Endodermal cell (in vitro differentiated cells): ENCODE results near the gene PEX13. TPM values are rescaled to one million over a fixed set of nuclear protein-coding genes. Genes with fewer than 3 reads are reported as not detected.

Experiments used
- DNase-seq: peaks from one replicate; pipeline ENCODE4 v3.0.0-alpha.2; 2017
- H3K27ac ChIP-seq: 2 replicates; pipeline ENCODE4 v1.5.1; 2013; ENCODE audit warnings: mild to moderate bottlenecking, low read depth, low read length, moderate library complexity
- H3K27me3 ChIP-seq: 2 replicates; pipeline ENCODE4 v1.6.1; 2013; ENCODE audit warnings: mild to moderate bottlenecking, low read length, moderate library complexity; ENCODE audit not compliant: insufficient read depth, control insufficient read depth, poor library complexity, severe bottlenecking
- H3K36me3 ChIP-seq: 2 replicates; pipeline ENCODE4 v1.7.0; 2013; ENCODE audit warnings: mild to moderate bottlenecking, low read length, moderate library complexity; ENCODE audit not compliant: control insufficient read depth, insufficient read depth
- H3K4me1 ChIP-seq: one replicate; pipeline ENCODE4 v1.7.0; 2013; ENCODE audit warnings: low read length; ENCODE audit not compliant: control insufficient read depth, insufficient read depth
- H3K4me3 ChIP-seq: 2 replicates; pipeline ENCODE4 v1.5.1; 2013; ENCODE audit warnings: mild to moderate bottlenecking, low read length, moderate library complexity
- H3K9ac ChIP-seq: 2 replicates; pipeline ENCODE4 v1.6.1; 2013; ENCODE audit warnings: mild to moderate bottlenecking, low read length, moderate library complexity; ENCODE audit not compliant: poor library complexity, severe bottlenecking; ENCODE audit errors: extremely low read depth
- H3K9me3 ChIP-seq: 2 replicates; pipeline ENCODE4 v1.6.1; 2013; ENCODE audit warnings: mild to moderate bottlenecking, low read length, moderate library complexity; ENCODE audit not compliant: control insufficient read depth
- H3K27ac Mint-ChIP-seq: 2 replicates; pipeline ENCODE4 v1.8.0; 2020; ENCODE audit warnings: mixed read lengths
- H3K27me3 Mint-ChIP-seq: 2 replicates; pipeline ENCODE4 v1.8.0; 2021; ENCODE audit warnings: mild to moderate bottlenecking, mixed read lengths; ENCODE audit not compliant: insufficient read depth
- H3K36me3 Mint-ChIP-seq: 2 replicates; pipeline ENCODE4 v1.8.0; 2020; ENCODE audit warnings: low read depth, mixed read lengths
- H3K4me1 Mint-ChIP-seq: 2 replicates; pipeline ENCODE4 v1.8.0; 2020; ENCODE audit warnings: mixed read lengths
- H3K4me3 Mint-ChIP-seq: 2 replicates; pipeline ENCODE4 v1.8.0; 2020; ENCODE audit warnings: mild to moderate bottlenecking, moderate library complexity, mixed read lengths
- H3K9me3 Mint-ChIP-seq: 2 replicates; pipeline ENCODE4 v1.8.0; 2020; ENCODE audit warnings: mild to moderate bottlenecking, mixed read lengths
- CTCF ChIP-seq: fragments of 200-600 bp; sonication (generic); conservative IDR thresholded peaks from 2 replicates; pipeline ENCODE4 v1.5.0; 2021; ENCODE audit warnings: antibody characterized with exemption, mild to moderate bottlenecking
- WGBS, 2 experiments: methylation state at CpG; one replicate each; pipeline versions ENCODE4 v1.1.5 to v1.1.7; 2013; ENCODE audit warnings: missing lambda C conversion rate in 2 of 2, mixed read lengths in 1 of 2; ENCODE audit not compliant: insufficient coverage in 1 of 2, insufficient read length in 1 of 2; 5-methylcytosine and 5-hydroxymethylcytosine counted together
- total RNA-seq, 2 donors: library from RNA; stranded (reverse); fragmentation: NEBNext Ultra II Directional in 1 of 2; extraction: Animal tissue kit (Norgen Biotek cat#: 25700) in 1 of 2; gene quantifications; 2 replicates in 1 of 2; 3 replicates in 1 of 2; pipeline ENCODE4 v1.2.1, GENCODE V29; 2021

Gene PEX13
- total RNA-seq, 2 donors from 2014 or later, result 24.3 to 25.9 TPM

- 84 to 88% methylated on average over 4 to 5 of the region's 5 CpGs for WGBS, 2 experiments
- Mint-ChIP-seq H3K9me3 (no peaks in the 10 kb centered on the region), H3K4me1 (peaks cover 4% of the 10 kb centered on the region), H3K4me3 (no peak overlapping the region), H3K27me3 (peaks cover 4% of the 10 kb centered on the region), H3K36me3 (no peaks in the 10 kb centered on the region), H3K27ac (no peak overlapping the region)
- Histone ChIP-seq H3K4me1 (peaks cover 4% of the 10 kb centered on the region), H3K9ac (no peak overlapping the region), H3K27me3 (no peaks in the 10 kb centered on the region), H3K27ac (no peak overlapping the region), H3K36me3 (no peaks in the 10 kb centered on the region), H3K4me3 (no peak overlapping the region), H3K9me3 (no peaks in the 10 kb centered on the region)
- peak; percentile 45 for DNase-seq
- no peak for TF ChIP-seq CTCF
Observed at GRCh38 chr2:60973705-60974104, 43.8 kb upstream of the PEX13 start.

GRCh38 chr2:60974652-60975051 lies 42.9 kb upstream of the PEX13 start:
- Histone ChIP-seq H3K4me3 (no peak overlapping the region), H3K9me3 (no peaks in the 10 kb centered on the region), H3K36me3 (no peaks in the 10 kb centered on the region), H3K27me3 (no peaks in the 10 kb centered on the region), H3K4me1 (no peaks in the 10 kb centered on the region), H3K27ac (no peak overlapping the region), H3K9ac (no peak overlapping the region)
- no peaks in the 10 kb centered on the region for H3K9me3 Mint-ChIP-seq
- no peak overlapping the region for H3K4me3 Mint-ChIP-seq
- peaks cover 4% of the 10 kb centered on the region for H3K27me3 Mint-ChIP-seq
- no peaks in the 10 kb centered on the region for H3K36me3 Mint-ChIP-seq
- DNase-seq, result no peak
- 94 to 95% methylated on average over 9 to 16 of the region's 16 CpGs for WGBS, 2 experiments
- no peaks in the 10 kb centered on the region for H3K4me1 Mint-ChIP-seq
- TF ChIP-seq CTCF, result no peak
- H3K27ac Mint-ChIP-seq, result no peak overlapping the region

GRCh38 chr2:60976256-60976850 lies 41.2 kb upstream of the PEX13 start:
- Mint-ChIP-seq H3K4me3 (no peak overlapping the region), H3K4me1 (no peaks in the 10 kb centered on the region), H3K27ac (no peak overlapping the region), H3K9me3 (no peaks in the 10 kb centered on the region), H3K36me3 (no peaks in the 10 kb centered on the region), H3K27me3 (peaks cover 4% of the 10 kb centered on the region)
- no peak overlapping the region for H3K4me3 ChIP-seq
- no peaks in the 10 kb centered on the region for H3K9me3 ChIP-seq
- no peaks in the 10 kb centered on the region for H3K4me1 ChIP-seq
- H3K9ac ChIP-seq, result no peak overlapping the region
- no peaks in the 10 kb centered on the region for H3K27me3 ChIP-seq
- 93 to 96% methylated on average over 2 to 3 of the region's 3 CpGs for WGBS, 2 experiments
- no peak for DNase-seq
- no peak for TF ChIP-seq CTCF
- no peaks in the 10 kb centered on the region for H3K36me3 ChIP-seq
- no peak overlapping the region for H3K27ac ChIP-seq
